ENCODE results near the gene ALOX15B. TPM values are rescaled to one million over a fixed set of nuclear protein-coding genes. Genes with fewer than 3 reads are reported as not detected.

The ALOX15B gene
- total and polyA plus RNA-seq, 11 donors, result 0.07 to 2.2 (median 0.23) TPM; not detected in 4

GRCh38 chr17:8031261-8031661 is 7.6 kb upstream of the ALOX15B start:
- no peaks in the 10 kb centered on the region for H3K4me1 ChIP-seq
- TF ChIP-seq CTCF (IDR thresholded peaks at IDR 0.05), result no peak
- TF ChIP-seq POLR2A (IDR thresholded peaks at IDR 0.05), result no peak
- peaks cover 0 to 35% (median 3%) of the 10 kb centered on the region in 9 donors for H3K27me3 ChIP-seq
- WGBS, 4 donors, result 75 to 78% (median 77%) methylated on average over 6 of the region's 6 CpGs
- DNase-seq (no peak), ATAC-seq (no peak)
- H3K36me3 ChIP-seq, result no peaks in the 10 kb centered on the region
- no peak overlapping the region for H3K27ac ChIP-seq
- intact Hi-C loops (cut with DNase I), result loop anchor here in 1 of 10 donors (10.0 kb wide), 1 partner anchor 216 kb away; no protein-coding TSS in a partner anchor
- H3K4me3 ChIP-seq, result no peak overlapping the region
- no peaks in the 10 kb centered on the region for H3K9me3 ChIP-seq

- Histone ChIP-seq H3K27ac (no peak overlapping the region), H3K36me3 (no peaks in the 10 kb centered on the region), H3K4me1 (no peaks in the 10 kb centered on the region), H3K9me3 (no peaks in the 10 kb centered on the region), H3K27me3 (peaks cover 0 to 38% (median 3%) of the 10 kb centered on the region in 9 donors), H3K4me3 (no peak overlapping the region)
- TF ChIP-seq CTCF (IDR thresholded peaks at IDR 0.05) (no peak), POLR2A (IDR thresholded peaks at IDR 0.05) (no peak)
- DNase-seq, result no peak
- no peak for ATAC-seq
- intact Hi-C loops (cut with DNase I), result loop anchor here in 1 of 10 donors (10.0 kb wide), 1 partner anchor 217 kb away; no protein-coding TSS in a partner anchor
- WGBS, 4 donors, result 91 to 96% (median 95%) methylated on average over 1 of the region's 1 CpG
Measured at GRCh38 chr17:8031950-8032349, 6.9 kb upstream of the ALOX15B start.

GRCh38 chr17:8032442-8032841 is 6.4 kb upstream of the ALOX15B start:
- no peak overlapping the region for H3K4me3 ChIP-seq
- H3K4me1 ChIP-seq, result no peaks in the 10 kb centered on the region
- DNase-seq, result no peak
- H3K36me3 ChIP-seq, result no peaks in the 10 kb centered on the region
- no peaks in the 10 kb centered on the region for H3K9me3 ChIP-seq
- no peak overlapping the region for H3K27ac ChIP-seq
- no peak for ATAC-seq
- intact Hi-C loops (cut with DNase I), result loop anchor here in 1 of 10 donors (10.0 kb wide), 1 partner anchor 218 kb away; no protein-coding TSS in a partner anchor
- H3K27me3 ChIP-seq, result peaks cover 0 to 39% (median 5%) of the 10 kb centered on the region in 9 donors
- WGBS, 4 donors, result 84 to 92% (median 89%) methylated on average over 2 of the region's 2 CpGs
- no peak for TF ChIP-seq CTCF (IDR thresholded peaks at IDR 0.05)
- no peak for TF ChIP-seq POLR2A (IDR thresholded peaks at IDR 0.05)

- DNase-seq (no peak), ATAC-seq (no peak)
- H3K4me3 ChIP-seq, result peak overlapping the region in 3 of 12 donors; percentile 10 to 49 (median 23)
- WGBS, 4 donors, result 60 to 66% (median 62%) methylated on average over 11 of the region's 11 CpGs
- no peaks in the 10 kb centered on the region for H3K36me3 ChIP-seq
- H3K27me3 ChIP-seq, result peaks cover 0 to 27% (median 10%) of the 10 kb centered on the region in 9 donors
- TF ChIP-seq CTCF (IDR thresholded peaks at IDR 0.05), result no peak
- H3K27ac ChIP-seq, result no peak overlapping the region
- no peaks in the 10 kb centered on the region for H3K9me3 ChIP-seq
- intact Hi-C loops (cut with DNase I), result loop anchor here in 9 of 10 donors (2.0 to 10.0 kb wide), 9 partner anchors 45 to 297 kb away; no protein-coding TSS in a partner anchor
- peaks cover 0 to 26% (median 0%) of the 10 kb centered on the region in 12 donors for H3K4me1 ChIP-seq
Measured at GRCh38 chr17:8039611-8040168, 831 bp downstream of the ALOX15B start.
